Mesenchymal stem cell (in vitro differentiated cells and primary cell): ENCODE results near the gene SFMBT2.
A peak's percentile ranks its signal among the peaks of the same experiment; 100 is the strongest.

ENCODE experiments used
- DNase-seq: peaks from one replicate; pipeline ENCODE4 v3.0.0-alpha.2; 2013
- H2AFZ ChIP-seq: one replicate; pipeline ENCODE4 v1.6.1; 2013; ENCODE audit warnings: low read depth, mild to moderate bottlenecking, control low read depth, inconsistent platforms, low read length, moderate library complexity
- H2AK5ac ChIP-seq: 2 replicates; pipeline ENCODE4 v1.6.1; 2013; ENCODE audit warnings: low read length, moderate library complexity, mild to moderate bottlenecking, inconsistent platforms; ENCODE audit not compliant: severe bottlenecking
- H2BK120ac ChIP-seq: one replicate; pipeline ENCODE4 v1.6.1; 2013; ENCODE audit warnings: low read depth, mild to moderate bottlenecking, inconsistent platforms, low read length, moderate library complexity
- H2BK12ac ChIP-seq, 2 experiments: one replicate each; pipeline ENCODE4 v1.6.1; 2013; ENCODE audit warnings: inconsistent platforms in 2 of 2, low read length in 2 of 2, mild to moderate bottlenecking in 2 of 2, moderate library complexity in 2 of 2, control low read depth in 1 of 2
- H2BK15ac ChIP-seq: one replicate; pipeline ENCODE4 v1.6.1; 2013; ENCODE audit warnings: mild to moderate bottlenecking, low read depth, inconsistent platforms; ENCODE audit not compliant: poor library complexity, severe bottlenecking
- H2BK5ac ChIP-seq: 2 replicates; pipeline ENCODE4 v1.6.1; 2013; ENCODE audit warnings: low read depth, mild to moderate bottlenecking, low read length, control low read depth, inconsistent platforms; ENCODE audit not compliant: poor library complexity, severe bottlenecking
- H3K14ac ChIP-seq, 2 experiments: one replicate each; pipeline ENCODE4 v1.6.1; 2013; ENCODE audit warnings: inconsistent platforms in 2 of 2, low read length in 2 of 2, control low read depth in 1 of 2, mild to moderate bottlenecking in 1 of 2, moderate library complexity in 1 of 2
- H3K18ac ChIP-seq, 2 experiments: one replicate each; pipeline ENCODE4 v1.6.1; 2013; ENCODE audit warnings: inconsistent platforms in 2 of 2, low read length in 2 of 2, control low read depth in 1 of 2, low read depth in 1 of 2, mild to moderate bottlenecking in 1 of 2
- H3K23ac ChIP-seq, 2 experiments: one replicate each; pipeline ENCODE4 v1.6.1; 2013; ENCODE audit warnings: inconsistent platforms in 2 of 2, low read length in 2 of 2, mild to moderate bottlenecking in 2 of 2, moderate library complexity in 2 of 2, control low read depth in 1 of 2
- H3K27ac ChIP-seq: 2 replicates; pipeline ENCODE4 v1.5.1; 2013; ENCODE audit warnings: mild to moderate bottlenecking, moderate library complexity, low read length, control low read depth, inconsistent platforms; ENCODE audit not compliant: poor library complexity, severe bottlenecking
- H3K27me3 ChIP-seq, 2 experiments: 2 replicates each; pipeline versions ENCODE4 v1.6.1 to v1.7.0; 2013; ENCODE audit warnings: low read length in 2 of 2, mild to moderate bottlenecking in 2 of 2, moderate library complexity in 2 of 2, control low read depth in 1 of 2, inconsistent platforms in 1 of 2; ENCODE audit not compliant: control insufficient read depth in 1 of 2, insufficient read depth in 1 of 2
- H3K36me3 ChIP-seq, 2 experiments: 2 replicates each; pipeline versions ENCODE4 v1.6.1 to v1.7.0; 2013; ENCODE audit warnings: low read length in 2 of 2, control low read depth in 1 of 2, inconsistent platforms in 1 of 2, low read depth in 1 of 2, mild to moderate bottlenecking in 1 of 2; ENCODE audit not compliant: insufficient read depth in 2 of 2, control insufficient read depth in 1 of 2
- H3K4ac ChIP-seq, 2 experiments: one replicate each; pipeline ENCODE4 v1.6.1; 2013; ENCODE audit warnings: inconsistent platforms in 2 of 2, low read length in 2 of 2, mild to moderate bottlenecking in 2 of 2, moderate library complexity in 2 of 2, control low read depth in 1 of 2, low read depth in 1 of 2
- H3K4me1 ChIP-seq: 2 replicates; pipeline ENCODE4 v1.6.1; 2013; ENCODE audit warnings: low read depth, low read length, control low read depth; ENCODE audit not compliant: control insufficient read depth, insufficient read depth
- H3K4me2 ChIP-seq: 2 replicates; pipeline ENCODE4 v1.6.1; 2013; ENCODE audit warnings: low read length, mild to moderate bottlenecking, inconsistent platforms; ENCODE audit not compliant: poor library complexity, severe bottlenecking
- H3K4me3 ChIP-seq, 2 experiments: 2 replicates each; pipeline versions ENCODE4 v1.5.1 to v1.7.0; 2013; ENCODE audit warnings: low read length in 2 of 2, mild to moderate bottlenecking in 2 of 2, control low read depth in 1 of 2, low read depth in 1 of 2; ENCODE audit not compliant: insufficient read depth in 1 of 2
- H3K79me1 ChIP-seq: replicated peaks from 2 replicates; pipeline ENCODE4 v1.6.1; 2013; ENCODE audit warnings: mild to moderate bottlenecking, control low read depth, low read length, inconsistent platforms; ENCODE audit not compliant: poor library complexity, severe bottlenecking
- H3K9ac ChIP-seq: 2 replicates; pipeline ENCODE4 v1.7.0; 2013; ENCODE audit warnings: mild to moderate bottlenecking, low read length, moderate library complexity
- H3K9me3 ChIP-seq: 2 replicates; pipeline ENCODE4 v1.7.0; 2013; ENCODE audit warnings: mild to moderate bottlenecking, low read length; ENCODE audit not compliant: control insufficient read depth
- H4K8ac ChIP-seq: one replicate; pipeline ENCODE4 v1.6.1; 2013; ENCODE audit warnings: inconsistent platforms, mild to moderate bottlenecking, low read length, moderate library complexity
- H4K91ac ChIP-seq: one replicate; pipeline ENCODE4 v1.6.1; 2013; ENCODE audit warnings: mild to moderate bottlenecking, low read length, inconsistent platforms
- WGBS: methylation state at CpG from one replicate; pipeline ENCODE4 v1.1.7; 2013; ENCODE audit warnings: mixed read lengths; 5-methylcytosine and 5-hydroxymethylcytosine counted together

Gene SFMBT2

DNA sequence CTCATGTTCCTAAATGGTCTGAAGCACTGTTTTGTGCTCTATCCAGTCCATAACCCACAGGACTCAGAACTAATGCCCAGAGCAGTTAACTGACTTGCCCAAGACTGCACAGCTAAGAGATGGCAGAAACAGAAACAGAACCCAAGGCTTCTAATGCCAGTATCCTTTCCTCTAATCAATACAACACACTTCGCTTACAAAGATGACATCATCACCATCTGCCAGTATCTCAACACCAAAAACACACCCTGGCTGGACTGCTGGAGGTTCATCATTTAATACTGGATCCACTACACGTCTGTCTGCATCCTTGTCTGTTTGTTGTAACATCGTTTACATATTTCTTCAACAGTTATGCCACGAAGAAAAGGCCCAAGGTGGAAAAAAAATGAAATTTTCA is 165.3 kb downstream of the SFMBT2 start:
- H3K27ac ChIP-seq, result no peak overlapping the region
- H4K91ac ChIP-seq, result no peak overlapping the region
- no peaks in the 10 kb centered on the region for H3K79me1 ChIP-seq
- H3K14ac ChIP-seq, result no peak overlapping the region
- no peaks in the 10 kb centered on the region for H3K27me3 ChIP-seq
- H3K4me2 ChIP-seq, result no peak overlapping the region
- no peak overlapping the region for H3K4ac ChIP-seq
- DNase-seq, result no peak
- no peaks in the 10 kb centered on the region for H3K4me1 ChIP-seq
- H3K4me3 ChIP-seq, result no peak overlapping the region
- no peak overlapping the region for H2BK120ac ChIP-seq
- H2AFZ ChIP-seq, result no peak overlapping the region
- WGBS, result 82% methylated on average over 3 of the region's 4 CpGs
- no peak overlapping the region for H2BK5ac ChIP-seq
- no peak overlapping the region for H3K23ac ChIP-seq
- no peak overlapping the region for H2AK5ac ChIP-seq
- peaks cover 0 to 15% of the 10 kb centered on the region in 2 experiments for H3K36me3 ChIP-seq
- H4K8ac ChIP-seq, result no peak overlapping the region
- no peak overlapping the region for H2BK12ac ChIP-seq
- no peak overlapping the region for H3K18ac ChIP-seq
- no peak overlapping the region for H3K9ac ChIP-seq
- no peaks in the 10 kb centered on the region for H3K9me3 ChIP-seq
- H2BK15ac ChIP-seq, result no peak overlapping the region

- Histone ChIP-seq H3K79me1 (no peaks in the 10 kb centered on the region), H2BK12ac (no peak overlapping the region), H3K9me3 (no peaks in the 10 kb centered on the region), H3K4me3 (no peak overlapping the region), H4K91ac (no peak overlapping the region), H3K18ac (no peak overlapping the region), H3K4me1 (no peaks in the 10 kb centered on the region), H2AFZ (no peak overlapping the region), H3K4me2 (no peak overlapping the region), H2BK15ac (no peak overlapping the region), H4K8ac (no peak overlapping the region), H3K14ac (no peak overlapping the region), H3K27me3 (no peaks in the 10 kb centered on the region), H3K4ac (no peak overlapping the region), H2AK5ac (no peak overlapping the region), H3K9ac (no peak overlapping the region), H2BK120ac (no peak overlapping the region), H3K27ac (no peak overlapping the region), H2BK5ac (no peak overlapping the region), H3K23ac (no peak overlapping the region), H3K36me3 (peaks cover 0 to 15% of the 10 kb centered on the region in 2 experiments)
- no peak for DNase-seq
- WGBS, result 71% methylated on average over 3 of the region's 3 CpGs
Observed at GRCh38 chr10:7243873-7244272, 167.0 kb downstream of the SFMBT2 start.

GRCh38 chr10:7243139-7243538 is 167.7 kb downstream of the SFMBT2 start:
- WGBS, result over 99% methylated on average over 6 of the region's 6 CpGs
- Histone ChIP-seq H4K8ac (no peak overlapping the region), H2BK12ac (no peak overlapping the region), H3K27me3 (no peaks in the 10 kb centered on the region), H3K27ac (no peak overlapping the region), H3K9ac (no peak overlapping the region), H3K23ac (peak overlapping the region in 1 of 2 experiments; percentile 94), H3K4ac (no peak overlapping the region), H3K14ac (no peak overlapping the region), H4K91ac (peak overlapping the region; percentile 50), H2BK15ac (no peak overlapping the region), H3K18ac (no peak overlapping the region), H3K4me2 (no peak overlapping the region), H2BK5ac (no peak overlapping the region), H3K4me1 (no peaks in the 10 kb centered on the region), H3K4me3 (no peak overlapping the region), H3K9me3 (no peaks in the 10 kb centered on the region), H2AK5ac (no peak overlapping the region), H3K79me1 (no peaks in the 10 kb centered on the region), H3K36me3 (peaks cover 0 to 12% of the 10 kb centered on the region in 2 experiments), H2BK120ac (no peak overlapping the region), H2AFZ (no peak overlapping the region)
- no peak for DNase-seq

DNA sequence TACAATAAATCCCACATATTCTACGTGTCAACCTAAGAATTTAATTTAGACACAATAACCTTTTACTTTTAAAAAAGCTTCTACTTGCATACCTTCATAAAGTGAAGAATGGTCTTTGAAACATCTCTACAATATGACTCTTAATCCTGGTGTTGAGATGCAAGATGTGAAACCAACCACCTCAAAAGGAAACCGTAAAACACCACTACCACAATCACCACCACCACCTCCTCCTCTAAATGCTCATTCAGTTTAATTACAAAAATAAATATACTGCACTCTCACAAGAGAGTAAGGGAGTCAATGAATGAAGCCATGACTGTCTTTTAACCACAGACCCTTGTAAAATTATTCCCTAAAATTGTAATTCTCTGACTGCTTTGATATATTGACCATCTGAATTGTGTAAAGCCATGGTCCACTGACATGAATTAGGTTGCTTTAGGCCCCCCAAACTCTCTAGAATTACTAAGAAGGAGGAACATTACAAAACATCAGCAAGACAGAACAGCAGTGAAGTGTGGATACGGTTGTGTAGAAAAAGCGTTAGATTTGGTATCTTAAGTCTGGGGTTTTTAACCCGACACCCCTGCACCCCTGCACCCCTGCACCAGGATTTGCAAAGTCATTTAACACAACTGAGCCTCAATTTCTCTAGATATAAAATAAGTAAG is 171.4 kb downstream of the SFMBT2 start:
- no peak overlapping the region for H2BK120ac ChIP-seq
- H3K9me3 ChIP-seq, result no peaks in the 10 kb centered on the region
- peaks cover 0 to 9% of the 10 kb centered on the region in 2 experiments for H3K36me3 ChIP-seq
- no peak overlapping the region for H3K4ac ChIP-seq
- H3K27me3 ChIP-seq, result no peaks in the 10 kb centered on the region
- H3K79me1 ChIP-seq, result no peaks in the 10 kb centered on the region
- no peak overlapping the region for H2AFZ ChIP-seq
- no peak overlapping the region for H2BK5ac ChIP-seq
- no peak overlapping the region for H3K4me2 ChIP-seq
- H3K27ac ChIP-seq, result no peak overlapping the region
- no peak overlapping the region for H2AK5ac ChIP-seq
- H4K8ac ChIP-seq, result no peak overlapping the region
- H3K14ac ChIP-seq, result no peak overlapping the region
- no peaks in the 10 kb centered on the region for H3K4me1 ChIP-seq
- no peak overlapping the region for H3K9ac ChIP-seq
- H3K23ac ChIP-seq, result no peak overlapping the region
- H2BK15ac ChIP-seq, result no peak overlapping the region
- H4K91ac ChIP-seq, result no peak overlapping the region
- H3K4me3 ChIP-seq, result no peak overlapping the region
- 68% methylated on average over 2 of the region's 5 CpGs for WGBS
- DNase-seq, result no peak
- H2BK12ac ChIP-seq, result no peak overlapping the region
- no peak overlapping the region for H3K18ac ChIP-seq
